IMR-90 (cell line): ENCODE results near the gene CCSER1. TPM values are rescaled to one million over a fixed set of nuclear protein-coding genes. Genes with fewer than 3 reads are reported as not detected.

Experiments
- ATAC-seq: fragments of 200-7000 bp; cut with Tn5 transposase; 2 replicates; pipeline ENCODE4 v1.9.1; 2020; ENCODE audit warnings: low read depth, mild to moderate bottlenecking, moderate library complexity
- BruUV-seq: library from RNA; stranded (reverse); fragments of 400-500 nt; replicated peaks from 2 replicates; lab custom pipeline; 2021; lab: Mats Ljungman, UMichigan
- CTCF ChIA-PET: fragments of 300-600 bp; formaldehyde crosslinking; extraction: SDS; loops from one replicate; lab custom pipeline; 2021; ENCODE audit warnings: antibody characterized with exemption; lab: Yijun Ruan, JAX
- POLR2A ChIA-PET: fragments of 300-600 bp; sonication (Branson Sonifier 250); formaldehyde crosslinking; loops from one replicate; lab custom pipeline; 2022; ENCODE audit warnings: antibody characterized with exemption; ENCODE audit not compliant: unreplicated experiment; lab: Charles Lee
- DNase-seq: peaks from one replicate; pipeline ENCODE4 v3.0.0; 2013
- H2AFZ ChIP-seq: replicated peaks from 2 replicates; pipeline ENCODE3; 2013; ENCODE audit warnings: low read length, mild to moderate bottlenecking; ENCODE audit not compliant: poor library complexity
- H2AK5ac ChIP-seq: 2 replicates; pipeline ENCODE4 v1.6.1; 2013; ENCODE audit warnings: low read depth, low read length, inconsistent platforms
- H2AK9ac ChIP-seq: replicated peaks from 2 replicates; pipeline ENCODE3; 2013; ENCODE audit warnings: mild to moderate bottlenecking, low read depth, low read length, moderate library complexity; ENCODE audit not compliant: poor library complexity
- H2BK120ac ChIP-seq: 2 replicates; pipeline ENCODE4 v1.6.1; 2013; ENCODE audit warnings: low read depth, low read length, inconsistent platforms
- H2BK15ac ChIP-seq: 3 replicates; pipeline ENCODE4 v1.6.1; 2013; ENCODE audit warnings: low read depth, low read length, inconsistent platforms
- H2BK20ac ChIP-seq: 2 replicates; pipeline ENCODE4 v1.6.1; 2013; ENCODE audit warnings: low read depth, mild to moderate bottlenecking, inconsistent platforms, low read length, moderate library complexity
- H2BK5ac ChIP-seq: 2 replicates; pipeline ENCODE4 v1.6.1; 2013; ENCODE audit warnings: mild to moderate bottlenecking, low read depth, low read length, inconsistent platforms; ENCODE audit not compliant: poor library complexity, severe bottlenecking
- H3K14ac ChIP-seq: replicated peaks from 2 replicates; pipeline ENCODE4 v1.6.1; 2013; ENCODE audit warnings: low read depth, low read length, inconsistent platforms
- H3K18ac ChIP-seq: 2 replicates; pipeline ENCODE4 v1.6.1; 2013; ENCODE audit warnings: low read depth, low read length, control low read depth
- H3K23ac ChIP-seq: 2 replicates; pipeline ENCODE4 v1.6.1; 2013; ENCODE audit warnings: low read depth, low read length, inconsistent platforms
- H3K27ac ChIP-seq: 2 replicates; pipeline ENCODE4 v1.5.1; 2013; ENCODE audit warnings: mild to moderate bottlenecking, control low read depth, low read length; ENCODE audit not compliant: insufficient read depth
- H3K27me3 ChIP-seq: 2 replicates; pipeline ENCODE4 v1.6.1; 2013; ENCODE audit warnings: low read length; ENCODE audit not compliant: control insufficient read depth, insufficient read depth
- H3K36me3 ChIP-seq: 2 replicates; pipeline ENCODE4 v1.6.1; 2013; ENCODE audit warnings: low read length, mixed read lengths; ENCODE audit not compliant: control insufficient read depth, insufficient read depth
- H3K4ac ChIP-seq: 2 replicates; pipeline ENCODE4 v1.6.1; 2013; ENCODE audit warnings: low read depth, low read length, inconsistent platforms
- H3K4me1 ChIP-seq: 2 replicates; pipeline ENCODE4 v1.6.1; 2013; ENCODE audit warnings: low read length, mixed read lengths; ENCODE audit not compliant: control insufficient read depth, insufficient read depth
- H3K4me2 ChIP-seq: 2 replicates; pipeline ENCODE4 v1.6.1; 2013; ENCODE audit warnings: low read depth, mild to moderate bottlenecking, control low read depth, low read length, moderate library complexity
- H3K4me3 ChIP-seq: 2 replicates; pipeline ENCODE4 v1.5.1; 2013; ENCODE audit warnings: low read depth, mild to moderate bottlenecking, control low read depth, low read length, moderate library complexity; ENCODE audit not compliant: insufficient read depth
- H3K56ac ChIP-seq: 2 replicates; pipeline ENCODE4 v1.6.1; 2013; ENCODE audit warnings: low read length, inconsistent platforms; ENCODE audit not compliant: insufficient read depth; ENCODE audit errors: extremely low read depth
- H3K79me1 ChIP-seq, 2 experiments: 2 replicates each; pipeline ENCODE4 v1.6.1; 2013; ENCODE audit warnings: low read length in 2 of 2, inconsistent platforms in 1 of 2, low read depth in 1 of 2
- H3K9ac ChIP-seq: 2 replicates; pipeline ENCODE4 v1.6.1; 2013; ENCODE audit warnings: low read depth, low read length, control low read depth
- H3K9me1 ChIP-seq: 2 replicates; pipeline ENCODE4 v1.6.1; 2013; ENCODE audit warnings: low read length, inconsistent platforms; ENCODE audit not compliant: insufficient read depth
- H3K9me3 ChIP-seq: 2 replicates; pipeline ENCODE4 v1.6.1; 2013; ENCODE audit warnings: low read length; ENCODE audit not compliant: control insufficient read depth, insufficient read depth
- H4K20me1 ChIP-seq: 2 replicates; pipeline ENCODE4 v1.6.1; 2013; ENCODE audit warnings: low read length, inconsistent platforms; ENCODE audit not compliant: insufficient read depth
- H4K5ac ChIP-seq: 2 replicates; pipeline ENCODE4 v1.6.1; 2013; ENCODE audit warnings: mild to moderate bottlenecking, low read depth, low read length, control low read depth
- H4K8ac ChIP-seq, 2 experiments: 2 replicates each; pipeline ENCODE4 v1.6.1; 2013; ENCODE audit warnings: low read depth in 2 of 2, low read length in 2 of 2, control low read depth in 1 of 2, inconsistent platforms in 1 of 2
- H4K91ac ChIP-seq: 2 replicates; pipeline ENCODE4 v1.6.1; 2013; ENCODE audit warnings: low read depth, low read length, inconsistent platforms; ENCODE audit not compliant: insufficient read depth
- BHLHE40 ChIP-seq: fragments of 150-350 bp; IDR thresholded peaks from 2 replicates; pipeline ENCODE4 v1.6.1; 2016; ENCODE audit warnings: mild to moderate bottlenecking, low read depth, low read length
- FOS ChIP-seq: fragments of 150-350 bp; IDR thresholded peaks from 2 replicates; pipeline ENCODE4 v1.6.1; 2016; ENCODE audit warnings: low read depth, low read length
- MAFK ChIP-seq: IDR thresholded peaks from 2 replicates; pipeline ENCODE4 v1.6.1; 2012; ENCODE audit warnings: low read depth, low read length, improper control_type of control experiment
- MAZ ChIP-seq: IDR thresholded peaks from 2 replicates; pipeline ENCODE4 v1.6.1; 2012; ENCODE audit warnings: low read depth, mild to moderate bottlenecking, low read length, improper control_type of control experiment, moderate library complexity, borderline replicate concordance
- MXI1 ChIP-seq: IDR thresholded peaks from 2 replicates; pipeline ENCODE4 v1.6.1; 2012; ENCODE audit warnings: low read depth, mild to moderate bottlenecking, low read length, moderate library complexity, borderline replicate concordance
- POLR2A ChIP-seq: IDR thresholded peaks from 2 replicates; pipeline ENCODE4 v1.6.1; 2012; ENCODE audit warnings: mild to moderate bottlenecking, low read depth, low read length
- RFX5 ChIP-seq: IDR thresholded peaks from 2 replicates; pipeline ENCODE4 v1.8.0; 2012; ENCODE audit warnings: low read depth, mild to moderate bottlenecking, low read length, moderate library complexity
- dilution Hi-C: fragments of 300-500 bp; cut with HindIII; formaldehyde crosslinking; loops from one replicate; pipeline ENCODE4 v1.14.3; 2018; ENCODE audit warnings: low sequenced_read_pairs; ENCODE audit not compliant: unreplicated experiment
- in situ Hi-C: fragments of 300-500 bp; cut with MboI; formaldehyde crosslinking; loops from 3 replicates; pipeline ENCODE4 v1.14.3; 2019; ENCODE audit warnings: low sequenced_read_pairs, inconsistent platforms, mixed read lengths
- intact Hi-C: fragments of 100-400 bp; cut with micrococcal nuclease; formaldehyde crosslinking; loops from 2 replicates; pipeline ENCODE4 v1.10.0; 2022
- polyA plus RNA-seq, 3 experiments: library from polyadenylated mRNA; depleted of rRNA; stranded (reverse); fragments of >200 nt; gene quantifications; 2 replicates each; pipeline ENCODE4 v1.2.3, GENCODE V29; 2012; ENCODE audit warnings: low replicate concordance in 1 of 3
- total RNA-seq: library from RNA; depleted of rRNA; stranded (reverse); fragments of >200 nt; gene quantifications from 2 replicates; pipeline ENCODE4 v1.2.3, GENCODE V29; 2012
- TF ChIP-seq, protein P1 (sequence below): fragments of 150-350 bp; IDR thresholded peaks from 2 replicates; pipeline ENCODE4 v1.6.1; 2017; ENCODE audit warnings: mild to moderate bottlenecking, antibody characterized with exemption, low read length, low read depth
- TF ChIP-seq, protein P2 (sequence below): conservative IDR thresholded peaks from 2 replicates; pipeline ENCODE4 v1.5.1; 2012; ENCODE audit warnings: mild to moderate bottlenecking, low read depth, low read length, improper control_type of control experiment
- TF ChIP-seq, protein P3 (sequence below): fragments of 150-350 bp; IDR thresholded peaks from 2 replicates; pipeline ENCODE4 v1.6.1; 2016; ENCODE audit warnings: low read depth, mild to moderate bottlenecking, low read length, moderate library complexity, borderline replicate concordance

CCSER1 gene
- total and polyA plus RNA-seq, 2 of the 4 experiments (the other 2 are of a cell fraction): not detected

DNA sequence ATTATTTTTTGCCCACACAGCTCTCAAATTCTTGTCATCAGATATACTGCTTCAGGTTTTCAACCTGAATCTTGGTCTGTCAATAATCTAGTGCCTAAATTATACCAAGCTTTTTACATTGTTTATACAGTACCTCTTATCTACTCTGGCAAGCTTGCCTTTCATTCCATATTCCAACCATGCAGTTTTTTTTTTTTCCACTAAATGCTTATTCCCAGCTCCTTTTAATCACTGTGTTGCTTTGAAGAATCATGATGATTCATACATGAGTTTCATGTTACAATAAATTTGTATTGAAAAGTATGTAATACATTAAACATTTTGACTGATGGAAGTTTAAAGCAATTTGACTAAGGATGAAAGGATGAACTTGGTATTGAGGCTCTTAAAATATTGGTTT, 949.0 kb downstream of the CCSER1 start:
- dilution Hi-C loops (no loop called here), intact Hi-C loops (no loop called here), in situ Hi-C loops (no loop called here)
- H3K4me3 ChIP-seq: no peak overlapping the region
- H3K56ac ChIP-seq: no peak overlapping the region
- H2BK5ac ChIP-seq: no peak overlapping the region
- no peak for ATAC-seq
- H4K20me1 ChIP-seq: no peaks in the 10 kb centered on the region
- H3K27me3 ChIP-seq: no peaks in the 10 kb centered on the region
- no peaks in the 10 kb centered on the region for H3K79me1 ChIP-seq
- H2AK9ac ChIP-seq: no peak overlapping the region
- no peak overlapping the region for H3K4ac ChIP-seq
- CTCF ChIA-PET: interaction anchor here (0.6 kb wide), 1 partner anchor 77 kb away, joined by 3 read pairs; no protein-coding TSS in a partner anchor
- POLR2A ChIA-PET: no interaction called here
- no peak overlapping the region for H3K14ac ChIP-seq
- H4K8ac ChIP-seq: no peak overlapping the region
- DNase-seq: no peak
- no TSS peak for BruUV-seq
- no peak overlapping the region for H3K4me2 ChIP-seq
- no peak overlapping the region for H2BK20ac ChIP-seq
- H3K27ac ChIP-seq: no peak overlapping the region
- no peaks in the 10 kb centered on the region for H3K9me3 ChIP-seq
- no peak overlapping the region for H4K91ac ChIP-seq
- H3K9ac ChIP-seq: no peak overlapping the region
- H3K9me1 ChIP-seq: no peaks in the 10 kb centered on the region
- no peak overlapping the region for H3K23ac ChIP-seq
- TF ChIP-seq BHLHE40: no peak
- TF ChIP-seq, protein P1, sequence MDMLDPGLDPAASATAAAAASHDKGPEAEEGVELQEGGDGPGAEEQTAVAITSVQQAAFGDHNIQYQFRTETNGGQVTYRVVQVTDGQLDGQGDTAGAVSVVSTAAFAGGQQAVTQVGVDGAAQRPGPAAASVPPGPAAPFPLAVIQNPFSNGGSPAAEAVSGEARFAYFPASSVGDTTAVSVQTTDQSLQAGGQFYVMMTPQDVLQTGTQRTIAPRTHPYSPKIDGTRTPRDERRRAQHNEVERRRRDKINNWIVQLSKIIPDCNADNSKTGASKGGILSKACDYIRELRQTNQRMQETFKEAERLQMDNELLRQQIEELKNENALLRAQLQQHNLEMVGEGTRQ: no peak
- TF ChIP-seq, protein P2, sequence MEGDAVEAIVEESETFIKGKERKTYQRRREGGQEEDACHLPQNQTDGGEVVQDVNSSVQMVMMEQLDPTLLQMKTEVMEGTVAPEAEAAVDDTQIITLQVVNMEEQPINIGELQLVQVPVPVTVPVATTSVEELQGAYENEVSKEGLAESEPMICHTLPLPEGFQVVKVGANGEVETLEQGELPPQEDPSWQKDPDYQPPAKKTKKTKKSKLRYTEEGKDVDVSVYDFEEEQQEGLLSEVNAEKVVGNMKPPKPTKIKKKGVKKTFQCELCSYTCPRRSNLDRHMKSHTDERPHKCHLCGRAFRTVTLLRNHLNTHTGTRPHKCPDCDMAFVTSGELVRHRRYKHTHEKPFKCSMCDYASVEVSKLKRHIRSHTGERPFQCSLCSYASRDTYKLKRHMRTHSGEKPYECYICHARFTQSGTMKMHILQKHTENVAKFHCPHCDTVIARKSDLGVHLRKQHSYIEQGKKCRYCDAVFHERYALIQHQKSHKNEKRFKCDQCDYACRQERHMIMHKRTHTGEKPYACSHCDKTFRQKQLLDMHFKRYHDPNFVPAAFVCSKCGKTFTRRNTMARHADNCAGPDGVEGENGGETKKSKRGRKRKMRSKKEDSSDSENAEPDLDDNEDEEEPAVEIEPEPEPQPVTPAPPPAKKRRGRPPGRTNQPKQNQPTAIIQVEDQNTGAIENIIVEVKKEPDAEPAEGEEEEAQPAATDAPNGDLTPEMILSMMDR: no peak
- TF ChIP-seq RFX5: no peak
- no peak for TF ChIP-seq MAFK
- TF ChIP-seq MXI1: no peak
- TF ChIP-seq FOS: no peak
- TF ChIP-seq, protein P3, sequence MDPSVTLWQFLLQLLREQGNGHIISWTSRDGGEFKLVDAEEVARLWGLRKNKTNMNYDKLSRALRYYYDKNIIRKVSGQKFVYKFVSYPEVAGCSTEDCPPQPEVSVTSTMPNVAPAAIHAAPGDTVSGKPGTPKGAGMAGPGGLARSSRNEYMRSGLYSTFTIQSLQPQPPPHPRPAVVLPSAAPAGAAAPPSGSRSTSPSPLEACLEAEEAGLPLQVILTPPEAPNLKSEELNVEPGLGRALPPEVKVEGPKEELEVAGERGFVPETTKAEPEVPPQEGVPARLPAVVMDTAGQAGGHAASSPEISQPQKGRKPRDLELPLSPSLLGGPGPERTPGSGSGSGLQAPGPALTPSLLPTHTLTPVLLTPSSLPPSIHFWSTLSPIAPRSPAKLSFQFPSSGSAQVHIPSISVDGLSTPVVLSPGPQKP: no peak
- no peak for TF ChIP-seq MAZ
- no peak for TF ChIP-seq POLR2A
- no peak overlapping the region for H2AK5ac ChIP-seq
- no peak overlapping the region for H4K5ac ChIP-seq
- H3K36me3 ChIP-seq: no peaks in the 10 kb centered on the region
- no peak overlapping the region for H2BK15ac ChIP-seq
- no peak overlapping the region for H2AFZ ChIP-seq
- no peak overlapping the region for H2BK120ac ChIP-seq
- no peak overlapping the region for H3K18ac ChIP-seq
- no peaks in the 10 kb centered on the region for H3K4me1 ChIP-seq
